Transverse colon (tissue), 4 donors: ENCODE results near the gene CCDC68.

Experiments
- CTCF ChIP-seq, 5 experiments: fragments of 200-600 bp in 3 of 5; fragments of 450-650 bp in 2 of 5; sonication (generic) in 3 of 5; IDR thresholded peaks; 1 replicate in 2 of 5; 2 replicates in 3 of 5; pipeline ENCODE4 v1.5.1; 2016 to 2017; ENCODE audit warnings: antibody characterized with exemption in 5 of 5, inconsistent platforms in 3 of 5, mild to moderate bottlenecking in 2 of 5, moderate library complexity in 1 of 5
- POLR2AphosphoS5 ChIP-seq, 3 donors: sonication (generic); formaldehyde crosslinking; IDR thresholded peaks; one replicate each; pipeline ENCODE4 v1.6.1; 2016; ENCODE audit warnings: antibody characterized with exemption in 3 of 3

GRCh38 chr18:54991981-54992380, 32.7 kb upstream of the CCDC68 start:
- TF ChIP-seq CTCF (IDR thresholded peaks at IDR 0.05) (no peak), POLR2AphosphoS5 (IDR thresholded peaks at IDR 0.05) (no peak)
